Activated gamma-delta T cell treated with Interleukin-2 at 50 U/mL for 16 hours (primary cell): ENCODE results near the gene CELF4.

ENCODE experiments used
- DNase-seq: peaks from one replicate; pipeline ENCODE4 v3.0.0-alpha.2; 2020

Gene CELF4

DNA sequence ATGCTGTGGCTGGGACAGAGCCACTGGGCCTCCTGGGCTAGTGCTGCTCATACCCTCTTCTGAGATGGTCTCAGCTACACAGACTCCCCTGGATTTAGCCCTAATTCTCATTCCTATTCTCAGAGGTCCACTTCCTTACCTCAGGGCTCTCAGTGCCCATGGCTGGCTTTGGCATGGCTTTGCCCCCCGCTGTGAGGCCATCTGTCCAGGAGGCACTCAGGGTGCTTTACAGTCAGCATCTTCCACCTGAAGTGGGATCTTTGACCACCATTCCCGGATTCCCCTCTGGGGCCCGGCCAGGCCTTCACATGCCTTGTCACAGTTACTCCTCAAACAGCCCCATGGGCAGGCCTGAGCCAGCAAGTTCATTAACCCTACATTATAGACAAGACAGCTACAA lies 161.8 kb downstream of the CELF4 start:
- no peak for DNase-seq

DNA sequence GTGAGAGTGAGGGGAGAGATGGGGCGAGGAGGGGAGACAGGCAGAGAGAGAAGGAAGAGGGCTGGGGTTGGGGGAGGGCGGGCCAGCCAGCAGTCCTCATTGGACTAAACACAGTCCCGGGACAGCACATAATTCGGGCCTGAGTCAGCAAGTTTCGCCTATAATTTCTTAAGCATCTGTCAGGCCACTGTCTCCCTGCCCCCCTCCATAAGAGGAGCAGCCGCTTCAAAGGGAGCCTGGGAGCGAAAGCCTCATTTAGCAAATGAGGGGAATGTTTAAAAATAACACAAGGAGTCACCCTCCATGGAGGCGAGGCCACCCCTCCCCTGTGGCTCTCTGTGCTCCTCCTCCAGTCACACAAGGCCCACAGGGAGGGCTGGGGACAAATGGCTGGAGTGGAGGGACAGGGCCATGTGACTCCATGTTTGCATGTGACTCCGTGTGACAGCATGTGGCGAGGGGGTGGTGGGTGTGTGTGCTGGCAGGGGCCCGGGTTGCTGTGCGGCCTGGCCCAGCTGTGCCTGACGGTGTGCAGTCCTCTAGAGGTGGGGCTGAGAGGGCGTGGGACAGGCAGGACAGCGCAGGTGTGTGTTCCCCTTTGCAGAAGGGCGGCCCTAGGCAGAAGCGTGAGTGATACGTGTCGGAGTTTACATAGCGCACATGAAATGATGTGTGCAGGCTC lies 162.4 kb downstream of the CELF4 start:
- no peak for DNase-seq

DNA sequence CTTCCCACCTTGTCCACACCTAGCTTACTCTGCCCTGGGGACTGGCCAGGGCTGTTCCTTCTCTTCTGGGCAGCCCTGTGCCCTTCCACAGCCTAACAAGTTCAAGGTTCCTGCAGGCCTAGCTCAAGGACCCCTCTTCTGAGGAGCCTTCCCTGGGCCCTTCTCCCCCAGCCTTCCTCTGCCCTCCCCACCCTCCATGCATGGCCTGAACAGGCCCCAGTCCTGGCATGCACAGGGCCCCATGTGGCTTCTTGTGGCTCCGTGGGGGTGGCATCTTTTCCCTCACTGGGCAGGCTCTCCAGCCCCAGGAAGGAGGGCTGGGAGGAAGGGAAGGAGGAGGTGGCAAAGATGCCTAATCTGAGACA lies 162.9 kb downstream of the CELF4 start:
- DNase-seq, result no peak

- no peak for DNase-seq
Measured at GRCh38 chr18:37400802-37401201, 164.8 kb downstream of the CELF4 start.

GRCh38 chr18:37398248-37398920 lies 167.2 kb downstream of the CELF4 start:
- DNase-seq, result no peak

DNA sequence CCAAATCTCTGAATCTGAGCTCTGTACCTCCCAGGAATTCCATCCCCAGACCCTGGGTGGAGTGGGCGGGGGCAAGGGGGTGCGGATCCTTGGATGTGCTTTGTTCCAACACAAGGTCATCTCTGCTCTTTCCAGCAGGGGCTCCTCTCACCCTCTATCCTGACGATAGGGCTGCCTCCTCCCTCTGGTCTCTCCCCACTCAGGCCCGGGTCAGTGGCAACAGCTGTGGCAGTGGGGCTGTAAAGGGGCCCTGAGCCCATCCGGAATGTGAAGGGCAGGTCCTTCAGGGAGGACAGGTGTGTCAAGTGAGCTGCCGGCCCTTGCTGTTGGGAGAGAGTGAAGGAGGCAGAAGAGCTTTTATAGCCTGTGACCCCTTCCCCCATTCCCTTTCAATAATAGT lies 167.8 kb downstream of the CELF4 start:
- DNase-seq, result no peak

DNA sequence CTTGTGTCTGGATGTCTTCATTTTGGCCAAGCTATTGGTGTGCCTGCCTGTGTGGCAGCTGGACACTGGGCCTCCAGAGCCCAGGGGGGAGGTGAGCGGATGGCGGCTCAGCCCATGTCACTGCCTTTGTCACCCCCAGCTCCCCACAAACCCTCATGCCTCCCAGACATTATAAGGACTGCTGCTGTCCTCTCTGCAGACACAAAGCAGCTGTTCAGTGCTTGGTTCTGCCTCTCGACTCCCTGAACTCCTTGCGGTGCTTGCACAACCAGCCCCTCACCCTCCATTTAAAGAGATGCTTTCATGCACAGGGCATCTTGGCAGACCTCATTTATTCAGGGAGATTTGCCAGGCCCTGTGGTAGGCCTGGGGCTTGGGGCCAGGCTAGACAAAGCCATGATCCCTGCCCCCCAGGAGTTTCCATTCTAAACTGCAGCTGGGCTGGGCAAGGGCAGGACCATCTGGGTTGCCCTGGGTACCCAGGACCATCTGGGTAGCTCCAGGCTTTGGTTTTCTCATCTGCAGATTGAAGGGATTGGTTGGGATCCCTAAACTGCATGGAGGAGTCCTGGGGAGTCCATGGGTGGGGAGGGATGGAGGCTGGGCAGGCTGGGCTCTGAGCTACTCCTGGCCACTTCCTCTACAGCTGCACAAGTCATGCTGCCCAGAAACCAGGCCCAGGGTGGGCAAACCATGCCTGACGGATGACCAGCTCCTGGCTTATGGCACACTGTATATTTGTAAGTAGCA lies 168.5 kb downstream of the CELF4 start:
- no peak for DNase-seq

GRCh38 chr18:37395631-37396030 lies 170.0 kb downstream of the CELF4 start:
- DNase-seq, result no peak

DNA sequence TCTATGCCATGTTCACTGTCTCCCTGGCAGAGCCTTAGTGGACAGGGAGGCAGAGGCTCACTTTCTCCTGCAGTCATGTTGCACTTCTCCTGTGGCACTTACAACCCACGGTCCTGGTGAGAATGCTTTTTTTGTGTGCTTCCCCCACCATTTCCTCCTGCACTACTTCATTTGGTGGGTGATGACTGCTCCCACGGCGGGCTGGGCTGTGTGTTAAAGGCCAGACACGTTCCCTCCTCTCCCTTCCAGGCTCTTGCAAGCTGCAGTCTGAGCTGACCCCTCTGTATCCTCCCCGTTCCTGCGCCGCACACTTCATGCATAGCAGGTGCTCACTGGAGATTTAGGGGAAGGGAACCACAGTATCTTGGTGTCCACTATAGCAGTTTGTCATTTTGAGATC lies 170.5 kb downstream of the CELF4 start:
- no peak for DNase-seq

GRCh38 chr18:37394610-37394965 lies 171.0 kb downstream of the CELF4 start:
- no peak for DNase-seq

GRCh38 chr18:37393945-37394609 lies 171.5 kb downstream of the CELF4 start:
- DNase-seq, result no peak

DNA sequence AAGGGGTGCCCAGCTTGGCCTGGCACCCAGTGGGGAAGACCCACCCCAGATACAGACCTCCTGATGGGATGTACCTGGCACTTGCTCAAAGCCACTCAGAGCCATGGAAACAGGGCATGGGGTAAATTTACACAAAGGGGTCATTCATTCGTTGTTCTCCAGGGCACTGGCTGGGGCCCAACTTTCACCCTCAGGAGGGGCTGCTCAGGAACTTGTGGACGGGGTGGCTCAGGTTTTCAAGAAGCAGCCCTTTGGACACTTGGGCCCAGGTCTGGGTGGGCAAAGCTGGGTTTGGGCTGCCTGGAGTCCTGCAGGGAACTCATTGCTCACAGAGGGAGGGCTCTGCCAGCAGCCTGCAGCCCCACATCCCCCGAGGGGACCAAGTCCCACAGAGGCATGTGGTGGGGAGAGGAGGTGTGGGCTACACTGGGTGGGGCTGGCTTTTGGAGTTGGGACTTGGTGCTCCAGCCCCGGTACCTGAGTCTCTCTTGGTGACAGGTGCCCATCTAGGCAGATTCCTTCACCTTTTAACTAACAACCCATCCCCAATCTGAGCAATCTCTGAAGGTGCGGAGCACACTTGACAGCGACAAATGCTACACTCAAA lies 172.3 kb downstream of the CELF4 start:
- DNase-seq, result no peak

GRCh38 chr18:37392648-37393047 lies 172.9 kb downstream of the CELF4 start:
- no peak for DNase-seq

GRCh38 chr18:37391698-37392548 lies 173.7 kb downstream of the CELF4 start:
- no peak for DNase-seq

GRCh38 chr18:37391156-37391555 lies 174.4 kb downstream of the CELF4 start:
- no peak for DNase-seq

GRCh38 chr18:37390687-37391086 lies 174.9 kb downstream of the CELF4 start:
- no peak for DNase-seq

DNA sequence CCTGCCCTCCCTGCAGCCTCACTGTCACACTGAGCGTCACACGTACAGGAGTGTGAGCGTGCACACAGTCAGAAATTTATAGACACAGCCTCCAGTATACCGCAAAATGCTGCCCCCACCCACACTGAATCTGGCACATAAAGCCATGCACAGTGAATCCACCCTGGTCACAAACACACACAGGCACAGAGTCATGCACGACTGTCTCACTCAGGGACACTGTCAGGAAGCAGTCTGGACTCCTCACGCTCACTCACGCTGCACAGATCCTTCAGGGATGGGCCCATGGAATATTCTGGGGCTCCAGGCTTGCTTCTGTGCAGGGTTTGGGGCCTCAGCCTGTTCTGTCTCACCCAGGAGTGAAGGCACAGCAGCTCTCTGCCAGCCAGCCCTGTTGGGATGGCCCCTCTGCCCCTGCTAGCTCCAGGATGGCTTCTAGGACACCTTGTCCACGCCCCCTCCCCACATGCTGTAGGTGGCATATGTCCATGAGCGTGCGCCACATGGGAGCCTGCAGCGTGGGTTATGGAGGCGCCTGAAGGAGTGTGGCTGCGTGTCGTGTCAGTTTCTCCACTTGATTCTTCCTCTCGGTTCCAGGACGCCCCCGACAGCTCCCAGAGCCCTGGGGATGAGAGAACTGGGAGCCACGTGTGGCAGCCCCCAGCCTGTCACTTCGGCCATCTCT lies 175.8 kb downstream of the CELF4 start:
- DNase-seq, result no peak

GRCh38 chr18:37389041-37389440 lies 176.6 kb downstream of the CELF4 start:
- no peak for DNase-seq

DNA sequence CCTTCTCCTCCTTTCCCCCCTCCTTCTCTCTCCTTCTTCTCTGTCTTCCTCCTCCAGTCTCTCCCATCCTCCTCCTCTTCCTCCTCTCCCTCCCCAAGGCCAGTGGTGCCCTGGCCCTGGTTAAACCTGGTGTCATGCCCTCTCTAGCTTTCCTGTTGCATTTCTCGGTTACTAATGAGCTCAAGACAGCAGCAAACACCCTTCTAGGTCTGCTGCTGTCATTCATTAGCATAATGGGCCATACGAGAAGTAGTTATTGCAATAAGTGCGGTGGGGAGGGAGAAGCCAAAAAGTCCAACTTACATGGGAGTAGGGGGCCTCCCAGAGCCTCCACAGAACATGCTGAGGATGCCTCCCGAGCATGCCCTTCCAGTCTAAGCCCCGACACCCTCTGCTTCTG lies 177.2 kb downstream of the CELF4 start:
- DNase-seq, result no peak

GRCh38 chr18:37385846-37386778 lies 179.5 kb downstream of the CELF4 start:
- DNase-seq, result no peak
